GM19043 (cell line): ENCODE results near the gene PLEKHO2.

Experiments used
- ATAC-seq: cut with Tn5 transposase; IDR thresholded peaks from one replicate; pipeline ENCODE4 v1.9.1; 2021; ENCODE audit warnings: low read depth; ENCODE audit not compliant: unreplicated experiment

PLEKHO2 gene

DNA sequence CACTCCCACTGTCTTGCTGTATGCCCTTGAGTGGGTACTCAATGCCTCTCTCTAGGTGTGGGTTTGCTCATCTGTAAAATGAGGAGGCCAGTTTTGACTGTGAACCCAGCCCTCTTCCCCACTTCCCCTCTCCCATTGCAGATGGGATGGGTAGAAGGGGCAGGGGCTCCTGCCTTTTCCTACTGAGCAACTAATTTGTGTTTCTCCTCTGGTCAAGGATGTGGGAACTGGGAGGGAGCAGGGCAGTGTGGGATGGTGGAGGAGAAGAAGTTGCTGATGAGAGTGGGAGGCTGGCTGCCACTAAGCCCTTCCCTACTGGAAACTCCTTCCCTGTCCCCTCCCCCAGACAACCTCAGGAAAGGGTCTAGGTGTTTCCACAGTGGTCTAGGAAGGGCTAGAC is 49.8 kb downstream of the PLEKHO2 start:
- ATAC-seq, result no peak

DNA sequence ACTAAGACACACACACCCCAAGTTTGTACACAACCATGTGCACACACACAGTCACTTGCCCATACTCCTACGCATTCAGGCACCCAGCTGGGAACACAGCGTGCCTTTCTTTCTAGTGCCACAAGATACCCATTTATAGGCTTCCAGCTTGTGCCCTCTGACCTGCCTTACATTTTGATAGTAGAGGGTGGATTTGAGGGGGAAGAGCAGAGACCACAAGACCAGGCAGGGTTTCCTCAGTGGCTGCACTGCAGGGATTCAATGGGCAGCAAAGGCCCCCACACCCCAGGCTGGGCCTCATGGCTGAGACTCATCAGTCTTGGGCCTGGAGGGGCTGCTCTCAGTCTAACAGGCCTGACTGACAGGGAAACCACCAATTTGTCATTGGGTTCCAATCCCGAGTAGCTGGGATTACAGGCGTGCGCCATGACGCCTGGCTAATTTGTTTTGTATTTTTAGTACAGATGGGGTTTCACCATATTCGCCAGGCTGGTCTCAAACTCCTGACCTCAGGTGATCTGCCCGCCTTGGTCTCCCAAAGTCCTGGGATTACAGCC is 51.2 kb downstream of the PLEKHO2 start:
- no peak for ATAC-seq

DNA sequence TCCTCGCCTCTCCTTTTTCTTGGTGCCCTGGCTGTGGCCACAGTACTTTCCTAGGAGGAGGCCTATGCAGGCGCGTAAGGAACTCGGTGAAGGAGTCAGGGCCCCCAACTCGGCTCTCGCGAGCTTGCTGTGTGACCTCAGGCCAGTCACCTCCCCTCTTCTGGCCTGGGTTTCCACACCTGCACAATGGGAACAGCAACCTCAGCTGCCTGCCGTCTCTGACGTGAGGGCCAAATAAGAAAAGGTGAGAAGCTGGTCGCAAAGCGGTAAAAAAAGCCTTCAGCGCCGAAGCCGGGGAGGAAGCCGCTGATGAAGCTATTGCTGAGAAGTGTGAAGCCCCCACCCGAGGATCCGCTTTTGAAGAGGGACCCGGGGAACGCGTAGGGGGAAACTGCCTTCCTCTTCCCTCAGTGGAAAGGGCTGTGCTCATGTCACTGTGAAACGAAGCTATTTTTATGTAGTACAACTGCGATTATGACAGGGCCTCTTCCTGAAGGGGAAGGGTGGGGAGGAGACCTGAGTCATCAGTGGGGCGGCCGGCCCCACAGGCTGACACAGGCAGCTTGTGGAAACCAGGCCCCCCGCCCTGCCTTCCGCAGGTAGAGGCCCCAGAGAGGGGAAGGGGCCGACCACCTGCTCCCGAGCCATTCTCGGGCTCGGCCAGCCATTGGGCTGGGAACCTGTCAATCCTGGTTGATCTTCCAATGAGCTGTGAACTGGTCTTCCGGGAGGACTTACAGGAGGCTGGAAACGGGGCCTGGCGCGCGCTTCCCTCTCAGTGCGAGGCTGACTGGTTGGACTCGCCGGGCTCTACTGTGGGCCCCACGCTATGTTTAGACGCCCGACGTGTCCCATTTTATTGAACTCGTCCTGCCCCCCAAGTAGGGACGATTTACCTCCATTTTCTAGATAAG is 52.0 kb downstream of the PLEKHO2 start:
- ATAC-seq, result peak; percentile 64

DNA sequence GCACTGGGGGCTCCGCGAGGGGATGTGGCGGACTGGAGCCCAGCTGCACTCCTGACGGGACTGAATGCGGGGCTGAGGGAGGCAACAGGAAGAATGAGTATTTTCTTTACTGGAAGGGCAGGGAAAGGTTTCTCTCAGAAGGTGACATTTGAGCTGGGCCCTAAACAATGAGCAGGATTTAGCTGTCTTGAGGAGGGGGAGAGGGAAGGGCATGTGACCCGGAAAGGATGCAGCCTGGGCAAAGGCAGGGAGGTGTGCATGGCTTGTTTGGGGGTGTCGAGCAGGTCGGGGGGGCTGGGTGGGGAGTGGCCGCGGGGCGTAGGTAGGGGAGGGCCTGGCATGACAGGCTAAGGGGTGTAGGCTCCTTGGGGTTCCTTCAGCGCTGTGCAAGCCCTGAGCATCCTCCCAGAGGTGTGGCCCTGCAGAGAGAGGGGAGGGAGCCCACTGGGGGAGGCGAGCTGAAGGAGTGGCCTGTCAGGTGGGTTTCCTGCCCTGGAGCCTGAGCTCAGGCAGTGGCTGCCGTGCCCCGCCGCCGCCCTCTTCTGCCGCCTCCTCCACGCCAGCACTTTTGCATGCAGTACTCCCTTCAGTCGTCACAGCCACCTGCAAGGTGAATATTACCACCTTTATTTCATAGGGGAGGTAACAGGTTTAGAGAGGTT is 52.8 kb downstream of the PLEKHO2 start:
- peak; percentile 31 for ATAC-seq

DNA sequence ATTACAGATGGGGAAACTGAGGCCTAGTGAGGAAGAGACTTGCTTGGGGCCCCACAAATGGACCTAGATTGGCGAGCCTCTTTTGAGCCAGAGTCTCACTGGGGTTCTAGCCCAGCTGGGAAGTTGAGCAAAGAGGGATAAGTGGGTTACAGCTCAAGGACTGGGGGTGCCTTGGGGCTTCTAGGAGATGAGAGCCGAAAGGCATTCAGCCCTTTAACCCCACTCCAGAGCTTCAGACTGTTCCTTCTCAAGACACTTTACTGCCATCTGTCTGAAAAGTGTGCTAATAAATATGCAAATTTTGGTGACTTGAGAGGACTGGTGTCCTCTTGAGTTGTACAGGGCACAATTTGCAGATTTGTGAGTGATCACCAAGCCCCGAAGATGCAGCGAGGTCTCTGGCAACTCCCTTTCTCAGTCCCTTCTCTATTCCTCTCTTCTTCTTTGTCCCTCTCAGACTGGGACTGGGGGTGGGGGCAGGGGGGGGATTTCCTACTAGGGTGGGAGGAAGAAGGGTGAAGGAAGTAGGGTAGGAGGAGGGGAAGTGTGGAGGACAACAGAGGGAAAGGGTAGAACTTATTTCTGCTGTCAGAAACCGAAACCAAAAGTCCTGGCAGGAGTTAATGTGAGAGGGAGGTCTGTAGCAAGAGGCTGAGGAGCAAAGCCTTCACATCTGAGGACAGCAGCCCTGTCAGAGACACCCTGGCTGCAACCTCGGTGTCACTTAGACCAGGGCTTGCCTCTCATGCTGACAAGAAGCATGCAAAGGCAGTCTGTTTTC is 53.8 kb downstream of the PLEKHO2 start:
- ATAC-seq, result no peak

DNA sequence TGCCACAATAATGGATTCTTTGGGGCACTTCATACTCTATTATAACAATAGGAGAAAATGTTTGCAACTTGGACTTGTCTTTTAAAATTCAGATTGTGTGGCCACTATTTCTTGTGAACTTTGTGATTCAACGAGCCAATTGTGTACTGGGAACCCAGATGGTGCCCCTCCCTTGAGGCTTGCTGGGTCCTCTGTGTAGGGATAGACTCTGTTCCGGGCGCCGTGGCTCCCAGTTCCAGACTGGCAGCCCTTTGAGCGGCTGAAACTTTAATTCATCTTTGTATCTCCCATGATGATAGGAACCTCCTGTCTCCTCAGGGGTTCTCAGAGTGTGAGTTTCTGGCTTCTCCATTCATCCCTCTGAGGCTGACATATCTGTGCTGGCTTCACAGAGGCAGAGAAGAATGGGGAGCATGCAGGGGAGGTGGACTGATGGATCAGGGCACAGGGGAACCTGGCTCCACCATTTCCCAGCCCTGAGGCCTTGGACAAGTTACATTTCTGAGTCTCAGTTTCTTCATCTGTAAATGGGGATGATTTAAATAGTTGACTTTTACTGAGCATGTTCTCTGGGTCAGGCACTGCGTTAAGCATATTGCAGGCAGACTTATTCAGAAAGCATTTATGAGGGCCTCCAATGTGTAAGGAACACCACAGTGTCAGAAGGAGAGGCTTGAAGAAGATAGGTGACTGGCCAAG is 54.8 kb downstream of the PLEKHO2 start:
- no peak for ATAC-seq

DNA sequence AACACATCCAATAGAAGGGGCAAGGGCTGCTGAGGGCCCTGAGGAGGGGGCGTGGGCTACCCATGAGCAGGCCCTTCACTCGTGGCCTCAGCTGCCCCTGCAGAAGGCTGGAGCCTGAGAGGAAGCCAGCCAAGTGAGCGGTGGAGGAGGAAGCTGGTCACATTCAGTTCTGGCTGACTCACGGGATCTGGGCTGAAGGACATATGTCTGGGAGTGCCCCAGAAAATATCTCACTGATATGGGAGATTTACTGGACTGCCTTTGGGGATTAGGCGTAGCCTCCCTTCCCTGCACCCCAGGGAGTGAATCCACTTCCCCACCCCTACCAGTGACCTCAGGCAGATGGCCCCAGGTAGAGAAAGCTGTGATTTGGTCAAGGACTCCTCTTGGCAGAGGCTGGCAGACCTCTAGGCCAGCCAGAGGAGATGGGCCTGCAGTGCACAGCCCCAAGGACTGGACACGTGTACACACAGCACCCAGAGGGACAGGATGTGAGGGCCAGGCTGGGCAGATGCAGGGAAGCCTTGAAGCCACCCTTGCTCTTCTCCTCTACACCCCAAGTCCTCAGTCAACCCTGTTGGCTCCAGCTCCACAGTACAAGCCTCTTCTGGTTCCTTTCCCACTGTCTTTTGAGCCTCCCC is 55.8 kb downstream of the PLEKHO2 start:
- no peak for ATAC-seq

DNA sequence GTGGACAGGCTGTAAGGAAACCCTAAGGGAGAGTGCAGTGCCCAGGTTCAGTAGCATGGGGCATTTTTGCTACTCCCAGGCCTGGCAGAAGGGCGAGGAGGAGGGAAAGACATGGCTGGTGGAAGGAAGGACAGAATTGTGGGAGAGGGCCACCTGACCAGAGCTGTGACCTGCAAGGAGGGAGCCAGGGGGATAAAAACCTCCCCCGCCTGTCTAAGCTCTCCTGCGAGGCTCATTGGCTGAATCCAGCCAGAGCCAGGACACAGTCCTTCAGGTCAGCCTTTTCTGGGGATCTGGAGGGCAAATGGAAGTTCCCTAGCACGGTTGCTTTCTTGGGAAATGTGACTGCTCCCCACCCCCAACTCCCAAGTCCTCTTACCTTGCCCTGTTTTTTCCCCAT is 56.7 kb downstream of the PLEKHO2 start:
- ATAC-seq, result no peak

DNA sequence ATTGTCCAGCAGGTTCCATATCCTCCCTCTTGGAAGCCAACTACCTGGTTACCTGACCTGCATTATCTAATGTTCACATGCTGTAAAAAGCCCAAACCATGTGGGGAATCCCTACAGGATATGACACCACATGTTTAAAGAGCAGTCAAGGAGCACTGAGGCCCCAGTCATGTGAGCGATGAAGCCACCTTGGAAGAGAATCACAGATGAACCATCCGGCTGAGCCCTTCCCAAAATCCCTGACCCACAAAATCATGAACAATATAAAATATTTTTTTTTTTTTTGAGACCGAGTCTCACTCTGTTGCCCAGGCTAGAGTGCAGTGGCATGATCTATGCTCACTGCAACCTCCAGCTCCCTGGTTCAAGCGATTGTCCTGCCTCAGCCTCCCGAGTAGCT is 59.4 kb downstream of the PLEKHO2 start:
- ATAC-seq, result no peak

DNA sequence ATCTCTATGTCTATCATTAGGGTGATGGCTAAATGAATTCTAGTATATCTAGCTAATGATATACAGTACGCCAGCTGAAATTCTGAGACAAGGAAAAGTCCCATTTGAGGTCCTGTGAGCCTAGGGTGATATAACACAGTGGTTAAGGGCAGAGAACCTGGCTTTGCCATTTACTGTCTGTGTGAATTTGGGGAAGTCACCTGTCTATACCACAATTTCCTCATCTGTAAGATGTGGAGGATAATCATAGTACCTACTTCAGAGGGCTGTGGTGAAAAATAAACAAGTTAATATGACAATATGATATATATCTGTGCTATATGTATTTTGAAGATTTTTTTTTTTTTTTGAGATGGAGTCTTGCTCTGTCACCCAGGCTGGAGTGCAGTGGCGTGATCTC is 60.2 kb downstream of the PLEKHO2 start:
- ATAC-seq, result no peak

DNA sequence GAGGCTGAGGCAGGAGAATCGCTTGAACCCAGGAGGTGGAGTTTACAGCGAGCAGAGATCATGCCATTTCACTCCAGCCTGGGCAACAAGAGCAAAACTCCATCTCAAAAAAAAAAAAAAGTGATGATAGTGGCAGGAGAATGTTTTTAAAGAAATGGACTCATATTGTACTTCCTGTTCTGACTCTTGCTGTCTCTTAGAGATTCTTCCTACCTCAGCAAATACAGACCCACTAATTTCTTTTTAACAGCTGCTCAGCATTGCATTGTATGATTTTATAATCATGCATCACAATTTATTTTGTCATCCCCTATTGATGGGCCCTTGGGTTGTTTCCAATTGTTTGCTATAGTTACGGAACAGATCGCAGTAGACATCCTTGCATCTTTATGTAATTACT is 61.1 kb downstream of the PLEKHO2 start:
- no peak for ATAC-seq

DNA sequence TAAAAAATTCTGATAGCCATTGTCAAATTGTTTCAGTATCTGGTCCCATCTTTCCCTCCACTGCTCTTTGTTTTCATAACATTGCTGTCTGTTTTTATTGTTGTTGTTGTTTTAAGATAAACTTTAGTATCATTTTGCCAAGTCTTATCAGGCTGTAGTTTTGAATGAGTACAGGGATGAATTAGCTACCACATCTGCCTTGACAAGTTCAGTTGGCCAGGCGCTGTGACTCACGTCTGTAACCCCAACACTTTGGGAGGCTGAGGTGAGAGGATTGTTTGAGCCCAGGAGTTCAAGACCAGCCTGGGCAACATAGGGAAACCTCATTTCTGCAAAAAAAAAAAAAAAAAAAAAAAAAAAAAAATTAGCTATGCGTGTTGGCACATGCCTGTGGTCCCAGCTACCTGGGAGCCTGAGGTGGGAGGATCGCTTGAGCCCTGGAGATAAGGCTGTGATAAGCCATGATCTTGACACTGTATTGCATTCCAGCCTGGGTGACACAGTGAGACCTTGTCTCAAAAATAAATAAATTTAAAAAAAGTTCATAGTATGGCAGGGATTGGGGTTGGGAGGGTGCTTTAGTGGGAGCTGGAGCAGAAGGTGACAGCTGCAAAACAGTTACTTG is 61.7 kb downstream of the PLEKHO2 start:
- no peak for ATAC-seq

DNA sequence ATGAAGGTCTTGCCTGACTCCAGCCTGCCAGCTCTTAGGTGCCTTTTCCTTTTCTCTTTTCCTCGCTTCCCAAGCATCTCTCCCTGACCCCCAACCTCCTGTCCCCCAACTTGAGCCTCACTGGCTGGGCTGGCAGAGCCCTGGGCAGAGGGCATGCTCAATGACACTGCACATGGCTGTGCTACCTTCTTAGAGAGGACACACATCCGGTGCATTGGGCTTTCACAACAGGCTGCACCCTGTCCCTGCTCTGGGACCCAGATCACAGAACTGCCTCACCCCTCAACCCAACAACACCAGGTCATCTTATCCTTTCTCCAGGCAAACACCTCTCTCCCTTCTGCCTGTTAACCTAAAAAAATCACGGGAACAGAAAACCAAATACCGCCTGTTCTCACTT is 62.5 kb downstream of the PLEKHO2 start:
- ATAC-seq, result no peak

DNA sequence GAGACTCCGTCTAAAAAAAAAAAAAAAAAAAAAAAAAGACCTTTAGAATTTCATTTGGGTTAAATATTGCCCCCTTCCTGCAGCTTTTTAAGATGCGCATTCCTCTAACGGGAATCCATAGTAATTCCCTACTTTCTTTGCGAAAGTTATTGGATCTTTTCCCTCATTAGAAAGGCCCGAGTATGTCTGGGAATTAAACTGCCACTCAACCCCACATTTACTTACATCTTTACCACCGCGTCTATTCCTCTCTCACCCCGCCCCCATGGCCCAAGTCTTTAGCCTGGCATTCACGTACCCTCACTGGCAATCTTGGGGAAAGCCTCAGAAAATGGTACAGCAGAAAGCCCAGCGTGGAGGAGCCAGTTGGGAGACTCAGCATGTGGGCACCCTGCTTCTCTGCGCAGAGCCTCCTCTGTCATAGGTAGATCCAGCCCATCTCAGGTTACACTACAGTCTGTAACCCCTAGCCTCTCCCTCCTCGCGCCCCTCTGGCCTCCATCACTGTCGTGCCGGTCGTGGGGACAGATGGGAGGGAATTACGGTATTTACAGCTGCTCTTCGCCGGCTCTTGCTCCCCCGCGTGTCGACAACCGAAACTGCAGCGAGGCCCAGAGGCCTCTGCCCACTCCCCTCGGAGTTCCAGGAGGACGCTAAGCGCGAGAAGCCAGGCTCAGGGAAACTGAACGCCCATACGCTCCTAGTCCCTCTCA is 63.6 kb downstream of the PLEKHO2 start:
- ATAC-seq, result no peak

DNA sequence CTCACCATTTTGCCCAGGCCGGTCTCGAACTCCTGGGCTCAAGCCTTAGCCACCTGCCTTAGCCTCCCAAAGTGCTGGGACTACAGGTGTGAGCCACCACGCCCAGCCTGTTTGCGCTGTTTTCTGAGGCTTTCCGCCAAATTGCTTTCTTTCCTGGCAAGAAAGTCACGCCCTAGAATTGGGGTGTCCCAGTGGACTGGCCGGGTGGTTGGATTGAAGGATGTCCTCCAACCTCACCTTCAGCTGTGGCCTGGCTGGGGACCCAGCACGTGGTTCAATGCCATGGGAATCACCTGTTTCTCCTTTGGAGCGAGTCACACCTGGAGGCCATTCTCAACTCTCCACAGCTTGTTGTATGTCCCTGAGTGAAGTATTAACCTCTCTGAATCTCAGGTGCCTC is 64.2 kb downstream of the PLEKHO2 start:
- no peak for ATAC-seq

DNA sequence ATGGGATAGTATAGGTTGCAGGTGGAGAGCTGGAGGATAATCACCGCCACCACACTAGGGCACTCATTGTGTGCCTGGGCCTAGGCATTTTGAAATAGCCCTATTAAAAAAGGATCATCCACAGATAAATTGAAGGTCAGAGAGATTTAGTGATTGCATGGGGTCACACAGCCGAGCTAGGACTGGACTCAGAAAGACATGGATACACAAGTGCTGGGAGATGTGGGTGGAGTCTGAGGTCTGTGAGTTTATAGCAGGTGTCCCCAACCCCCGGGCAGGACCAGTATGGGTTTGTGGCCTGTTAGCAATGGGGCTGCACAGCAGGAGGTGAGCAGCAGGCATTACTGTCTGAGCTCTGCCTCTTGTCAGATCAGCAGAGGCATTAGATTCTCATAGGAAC is 64.7 kb downstream of the PLEKHO2 start:
- ATAC-seq, result no peak

DNA sequence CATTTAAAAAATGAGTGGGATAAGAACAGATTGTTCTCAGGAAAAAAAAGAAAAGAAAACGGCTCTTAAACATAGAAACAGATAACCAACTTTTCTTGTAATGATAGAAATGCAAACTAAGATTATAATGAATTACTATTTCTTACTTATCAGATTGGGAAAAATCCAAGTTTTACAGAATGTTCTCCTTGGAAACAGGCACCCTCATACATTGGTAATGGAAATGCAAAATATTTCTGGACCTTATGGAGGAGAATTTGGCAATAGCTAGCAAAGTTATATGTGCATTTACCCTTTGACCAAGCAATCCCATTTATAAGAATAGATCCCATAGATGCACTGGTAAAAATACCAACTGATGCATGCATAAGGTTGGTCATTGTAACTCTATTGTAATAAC is 66.3 kb downstream of the PLEKHO2 start:
- no peak for ATAC-seq

DNA sequence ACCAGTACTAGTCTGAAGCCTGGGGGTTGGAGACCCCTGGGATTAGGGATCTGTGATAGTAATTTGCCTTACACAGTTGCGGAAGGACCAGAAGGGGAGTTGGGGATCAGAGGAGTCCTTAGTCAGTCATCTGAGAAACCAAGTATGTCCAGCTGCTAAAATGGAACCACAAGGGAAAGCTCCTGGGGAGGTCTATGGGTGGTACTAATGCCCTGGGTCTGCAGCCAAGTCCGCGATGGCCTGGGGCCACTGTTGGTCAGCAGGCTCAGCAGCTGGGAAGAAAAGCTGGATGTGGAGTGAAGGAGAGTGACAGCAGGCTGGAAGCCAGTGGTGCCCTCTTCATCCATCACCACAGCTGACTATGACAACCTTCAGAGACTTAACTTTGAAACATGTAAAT is 67.8 kb downstream of the PLEKHO2 start:
- ATAC-seq, result no peak
